ENCODE measurements around the gene MBOAT2. TPM values are rescaled to one million over a fixed set of nuclear protein-coding genes. Genes with fewer than 3 reads are reported as not detected.

The MBOAT2 gene
- total RNA-seq, 1 experiment from 2014 or later: 30.7 TPM

DNA sequence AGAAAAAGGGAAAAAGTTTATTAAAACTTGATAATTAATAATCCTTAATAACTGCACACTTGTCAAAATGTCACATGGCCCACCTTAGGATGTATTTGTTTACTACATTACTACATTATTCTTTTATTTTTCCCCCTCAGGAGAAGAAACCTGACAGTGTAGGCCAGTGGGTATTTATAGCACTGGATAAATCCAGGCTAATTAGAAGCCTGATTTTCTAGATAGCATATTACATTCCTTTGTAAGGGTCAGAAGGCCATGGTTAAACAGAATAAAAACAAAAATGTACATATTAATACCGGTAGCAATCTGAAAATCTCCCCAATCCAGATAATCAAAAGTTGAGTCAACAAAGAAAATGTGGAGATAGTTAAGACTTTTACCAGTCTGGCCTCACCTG is 144.6 kb downstream of the MBOAT2 start:
- Histone ChIP-seq H3K79me2 (ENCODE audit: low read length) (no peaks in the 10 kb centered on the region), H3K4me1 (ENCODE audit: insufficient read depth, low read length) (no peaks in the 10 kb centered on the region), H3K27ac (ENCODE audit: low read length) (no peak overlapping the region), H4K20me1 (ENCODE audit: low read length) (no peaks in the 10 kb centered on the region), H3K4me3 (ENCODE audit: low read length) (no peak overlapping the region), H3K36me3 (ENCODE audit: low read depth, low read length) (peaks cover 3% of the 10 kb centered on the region; the same call in 1 of the 2 replicates), H3K9ac (ENCODE audit: low read length) (no peak overlapping the region), H3K9me3 (ENCODE audit: low read length) (no peaks in the 10 kb centered on the region), H3K4me2 (ENCODE audit: low read length) (no peak overlapping the region), H3F3A (ENCODE audit: low read length, unreplicated experiment) (no peaks in the 10 kb centered on the region), H2AFZ (ENCODE audit: low read length) (no peak overlapping the region), H3K9me2 (replicated peaks; ENCODE audit: low read length) (no peaks in the 10 kb centered on the region), H3K27me3 (ENCODE audit: low read length) (no peaks in the 10 kb centered on the region)
- DNase-seq (no peak), ATAC-seq (no peak)
- POLR2A ChIA-PET (ENCODE audit: unreplicated experiment): no interaction called here
- intact Hi-C loops (cut with micrococcal nuclease): no loop called here
- CTCF ChIA-PET: no interaction called here
- BruUV-seq (replicated peaks): no TSS peak
- TF ChIP-seq EZH2phosphoT487 (IDR thresholded peaks at IDR 0.05; ENCODE audit: borderline replicate concordance, low read length) (no peak), CTCF (conservative IDR thresholded peaks at IDR 0.05; ENCODE audit: low read depth, low read length) (no peak), EZH2 (IDR thresholded peaks at IDR 0.05; ENCODE audit: low read length, unreplicated experiment) (no peak)

DNA sequence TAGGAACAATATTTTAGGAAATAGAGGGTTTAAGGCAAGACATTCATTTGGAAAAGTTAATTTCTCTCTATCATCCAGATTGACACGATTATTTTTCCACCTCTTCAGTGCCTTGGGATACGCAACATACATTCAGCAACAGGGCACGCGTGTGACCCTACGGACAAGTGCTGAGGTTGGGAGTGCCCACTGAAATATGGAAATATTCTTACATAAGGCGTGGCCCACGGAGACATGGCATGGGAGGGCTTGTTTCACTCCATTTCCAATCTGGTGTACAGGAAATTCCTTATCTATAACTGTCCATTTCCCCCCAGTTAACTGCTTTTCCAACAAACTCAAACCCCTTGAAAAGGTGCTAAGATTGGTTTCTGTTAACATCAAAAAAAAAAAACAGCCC is 145.2 kb downstream of the MBOAT2 start:
- Histone ChIP-seq H3K79me2 (ENCODE audit: low read length) (no peaks in the 10 kb centered on the region), H3K27ac (ENCODE audit: low read length) (no peak overlapping the region), H3K9me3 (ENCODE audit: low read length) (no peaks in the 10 kb centered on the region), H3K9me2 (replicated peaks; ENCODE audit: low read length) (no peaks in the 10 kb centered on the region), H2AFZ (ENCODE audit: low read length) (no peak overlapping the region), H3K4me2 (ENCODE audit: low read length) (no peak overlapping the region), H4K20me1 (ENCODE audit: low read length) (no peaks in the 10 kb centered on the region), H3F3A (ENCODE audit: low read length, unreplicated experiment) (no peaks in the 10 kb centered on the region), H3K27me3 (ENCODE audit: low read length) (no peaks in the 10 kb centered on the region), H3K9ac (ENCODE audit: low read length) (no peak overlapping the region), H3K36me3 (ENCODE audit: low read depth, low read length) (no peaks in the 10 kb centered on the region), H3K4me3 (ENCODE audit: low read length) (no peak overlapping the region), H3K4me1 (ENCODE audit: insufficient read depth, low read length) (no peaks in the 10 kb centered on the region)
- ChIA-PET CTCF (no interaction called here), POLR2A (ENCODE audit: unreplicated experiment) (no interaction called here)
- intact Hi-C loops (cut with micrococcal nuclease): no loop called here
- no peak for DNase-seq
- TF ChIP-seq EZH2 (IDR thresholded peaks at IDR 0.05; ENCODE audit: low read length, unreplicated experiment): no peak
- TF ChIP-seq EZH2phosphoT487 (IDR thresholded peaks at IDR 0.05; ENCODE audit: borderline replicate concordance, low read length): no peak
- TF ChIP-seq CTCF (conservative IDR thresholded peaks at IDR 0.05; ENCODE audit: low read depth, low read length): no peak
- ATAC-seq: no peak
- BruUV-seq (replicated peaks): TSS peak; percentile 43

DNA sequence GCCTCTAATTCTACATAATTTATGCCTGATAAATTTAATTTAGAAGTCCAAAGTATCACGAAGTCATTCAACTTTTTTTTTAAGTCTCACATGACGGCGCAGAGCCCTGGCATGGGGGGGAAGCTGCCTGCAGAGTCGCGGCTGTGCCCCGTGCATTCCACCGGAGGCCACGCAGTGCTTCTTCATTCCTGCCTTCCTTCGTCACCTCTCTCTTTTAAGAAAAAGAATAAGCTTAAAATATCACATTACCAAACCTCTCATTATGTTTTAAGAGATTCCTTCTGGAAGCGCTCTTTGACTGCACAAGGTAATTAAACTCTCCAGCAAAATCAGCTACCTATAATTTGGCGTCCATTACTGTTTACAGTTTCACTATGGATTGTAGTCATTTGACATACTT is 145.8 kb downstream of the MBOAT2 start:
- H3F3A ChIP-seq (ENCODE audit: low read length, unreplicated experiment): no peaks in the 10 kb centered on the region
- no peaks in the 10 kb centered on the region for H3K27me3 ChIP-seq (ENCODE audit: low read length)
- H3K4me1 ChIP-seq (ENCODE audit: insufficient read depth, low read length): no peaks in the 10 kb centered on the region
- no TSS peak for BruUV-seq (replicated peaks)
- no peaks in the 10 kb centered on the region for H3K9me3 ChIP-seq (ENCODE audit: low read length)
- H3K79me2 ChIP-seq (ENCODE audit: low read length): no peaks in the 10 kb centered on the region
- no peak overlapping the region for H3K4me2 ChIP-seq (ENCODE audit: low read length)
- no peaks in the 10 kb centered on the region for H4K20me1 ChIP-seq (ENCODE audit: low read length)
- ChIA-PET POLR2A (ENCODE audit: unreplicated experiment) (no interaction called here), CTCF (no interaction called here)
- no peak overlapping the region for H3K4me3 ChIP-seq (ENCODE audit: low read length)
- H2AFZ ChIP-seq (ENCODE audit: low read length): no peak overlapping the region
- no peaks in the 10 kb centered on the region for H3K9me2 ChIP-seq (replicated peaks; ENCODE audit: low read length)
- intact Hi-C loops (cut with micrococcal nuclease): no loop called here
- H3K27ac ChIP-seq (ENCODE audit: low read length): no peak overlapping the region
- H3K36me3 ChIP-seq (ENCODE audit: low read depth, low read length): no peaks in the 10 kb centered on the region
- TF ChIP-seq EZH2 (IDR thresholded peaks at IDR 0.05; ENCODE audit: low read length, unreplicated experiment) (no peak), CTCF (conservative IDR thresholded peaks at IDR 0.05; ENCODE audit: low read depth, low read length) (no peak), EZH2phosphoT487 (IDR thresholded peaks at IDR 0.05; ENCODE audit: borderline replicate concordance, low read length) (no peak)
- DNase-seq (no peak), ATAC-seq (no peak)
- no peak overlapping the region for H3K9ac ChIP-seq (ENCODE audit: low read length)
